ENCODE measurements around the gene FALEC.

- TF ChIP-seq EZH2phosphoT487 (conservative IDR thresholded peaks at IDR 0.05; ENCODE audit: low read length) (no peak), CTCF (IDR thresholded peaks at IDR 0.05; ENCODE audit: insufficient read depth, low read length, poor library complexity, severe bottlenecking) (no peak)
These were observed 42.3 kb downstream of the FALEC start for GRCh38 chr1:150557813-150558212.
